OCI-LY3 (cell line): ENCODE data around the gene DTX1.

Experiments used
- H2AFZ ChIP-seq: fragments of 200-600, 300-600 bp; shearing (Covaris generic); 2 replicates; pipeline ENCODE4 v1.6.0; 2014; ENCODE audit warnings: antibody characterized with exemption, low read depth, low read length
- H3K27ac ChIP-seq: fragments of 200-600, 300-600 bp; sonication (generic); 2 replicates; pipeline ENCODE4 v1.5.1; 2014; ENCODE audit warnings: mild to moderate bottlenecking, low read length, moderate library complexity, mixed read lengths
- H3K27me3 ChIP-seq: fragments of 200-600, 300-600 bp; sonication (generic); 2 replicates; pipeline ENCODE4 v1.6.1; 2014; ENCODE audit warnings: low read depth, low read length, mixed read lengths
- H3K36me3 ChIP-seq: fragments of 200-600, 300-600 bp; sonication (generic); replicated peaks from 2 replicates; pipeline ENCODE3; 2014; ENCODE audit warnings: low read depth, low read length, mixed read lengths
- H3K4me1 ChIP-seq: fragments of 300-600, 200-600 bp; sonication (generic); 2 replicates; pipeline ENCODE4 v1.6.1; 2014; ENCODE audit warnings: low read length, mixed read lengths
- H3K4me2 ChIP-seq: fragments of 200-600, 300-600 bp; sonication (generic); 2 replicates; pipeline ENCODE4 v1.6.1; 2014; ENCODE audit warnings: low read length, mixed read lengths
- H3K4me3 ChIP-seq: fragments of 300-600, 200-600 bp; sonication (generic); 2 replicates; pipeline ENCODE4 v1.5.1; 2014; ENCODE audit warnings: antibody characterized with exemption, mild to moderate bottlenecking, low read length, moderate library complexity
- H3K79me2 ChIP-seq: fragments of 300-600, 200-600 bp; shearing (Covaris generic); 2 replicates; pipeline ENCODE4 v1.6.1; 2014; ENCODE audit warnings: mild to moderate bottlenecking, low read length, mixed read lengths
- H3K9ac ChIP-seq: fragments of 300-600, 200-600 bp; shearing (Covaris generic); 2 replicates; pipeline ENCODE4 v1.6.0; 2014; ENCODE audit warnings: mild to moderate bottlenecking, low read length, moderate library complexity
- H3K9me3 ChIP-seq: fragments of 200-600, 300-600 bp; shearing (Covaris generic); 2 replicates; pipeline ENCODE4 v1.6.1; 2014; ENCODE audit warnings: low read length, mixed read lengths; ENCODE audit not compliant: insufficient read depth
- H4K20me1 ChIP-seq: fragments of 200-600, 300-600 bp; sonication (generic); 2 replicates; pipeline ENCODE4 v1.6.1; 2016; ENCODE audit warnings: low read length, mixed read lengths; ENCODE audit not compliant: insufficient read depth
- CTCF ChIP-seq: fragments of 200-600, 300-600 bp; sonication (generic); IDR thresholded peaks from 2 replicates; pipeline ENCODE4 v1.5.1; 2014; ENCODE audit warnings: antibody characterized with exemption, low read length, low read depth
- EZH2phosphoT487 ChIP-seq: fragments of 200-600 bp; shearing (Covaris generic); IDR thresholded peaks from 2 replicates; pipeline ENCODE4 v1.6.1; 2018; ENCODE audit warnings: antibody characterized with exemption, mixed run types, low read depth

Gene DTX1

GRCh38 chr12:113142173-113142885 lies 85.8 kb downstream of the DTX1 start:
- Histone ChIP-seq H3K79me2 (no peaks in the 10 kb centered on the region), H3K27ac (no peak overlapping the region), H4K20me1 (no peaks in the 10 kb centered on the region), H3K9ac (no peak overlapping the region), H3K4me3 (no peak overlapping the region), H3K36me3 (no peaks in the 10 kb centered on the region), H3K4me1 (peaks cover 6% of the 10 kb centered on the region; the same call in 1 of the 2 replicates), H3K4me2 (no peak overlapping the region), H3K9me3 (no peaks in the 10 kb centered on the region), H2AFZ (peak overlapping the region; percentile 64; the same call in 1 of the 2 replicates), H3K27me3 (no peaks in the 10 kb centered on the region)
- no peak for TF ChIP-seq EZH2phosphoT487
- no peak for TF ChIP-seq CTCF

- TF ChIP-seq CTCF (no peak), EZH2phosphoT487 (no peak)
- H3K79me2 ChIP-seq = no peaks in the 10 kb centered on the region
- H3K36me3 ChIP-seq = no peaks in the 10 kb centered on the region
- H3K9me3 ChIP-seq = no peaks in the 10 kb centered on the region
- H3K27ac ChIP-seq = no peak overlapping the region
- no peak overlapping the region for H2AFZ ChIP-seq
- H3K9ac ChIP-seq = no peak overlapping the region
- no peak overlapping the region for H3K4me3 ChIP-seq
- no peak overlapping the region for H3K4me2 ChIP-seq
- H4K20me1 ChIP-seq = no peaks in the 10 kb centered on the region
- no peaks in the 10 kb centered on the region for H3K27me3 ChIP-seq
- peaks cover 6% of the 10 kb centered on the region; the same call in 1 of the 2 replicates for H3K4me1 ChIP-seq
Observed at GRCh38 chr12:113142886-113143332, 86.4 kb downstream of the DTX1 start.

GRCh38 chr12:113143959-113144358 lies 87.4 kb downstream of the DTX1 start:
- Histone ChIP-seq H4K20me1 (no peaks in the 10 kb centered on the region), H3K27ac (no peak overlapping the region), H2AFZ (no peak overlapping the region), H3K4me2 (no peak overlapping the region), H3K27me3 (no peaks in the 10 kb centered on the region), H3K9ac (no peak overlapping the region), H3K36me3 (no peaks in the 10 kb centered on the region), H3K4me1 (peaks cover 6% of the 10 kb centered on the region; the same call in 1 of the 2 replicates), H3K9me3 (no peaks in the 10 kb centered on the region), H3K79me2 (no peaks in the 10 kb centered on the region), H3K4me3 (no peak overlapping the region)
- TF ChIP-seq EZH2phosphoT487 (no peak), CTCF (no peak)

- no peak overlapping the region for H3K4me2 ChIP-seq
- H3K79me2 ChIP-seq = no peaks in the 10 kb centered on the region
Observed at GRCh38 chr12:113144806-113145205, 88.3 kb downstream of the DTX1 start.

More at GRCh38 chr12:113144806-113145205, 88.3 kb downstream of the DTX1 start:
- Histone ChIP-seq H3K9ac (no peak overlapping the region), H3K4me1 (peaks cover 6% of the 10 kb centered on the region; the same call in 1 of the 2 replicates), H2AFZ (no peak overlapping the region), H3K36me3 (no peaks in the 10 kb centered on the region), H3K27ac (no peak overlapping the region), H3K27me3 (no peaks in the 10 kb centered on the region), H3K9me3 (no peaks in the 10 kb centered on the region), H3K4me3 (no peak overlapping the region), H4K20me1 (no peaks in the 10 kb centered on the region)
- TF ChIP-seq CTCF (no peak), EZH2phosphoT487 (no peak)
